Measurements from ENCODE around the gene TSPAN12. TPM values are rescaled to one million over a fixed set of nuclear protein-coding genes. Genes with fewer than 3 reads are reported as not detected.

TSPAN12 gene
- polyA plus RNA-seq, 1 donor (not counting 4 experiments of a cell fraction or from before 2014, with no cell fraction given): 0.47 TPM

DNA sequence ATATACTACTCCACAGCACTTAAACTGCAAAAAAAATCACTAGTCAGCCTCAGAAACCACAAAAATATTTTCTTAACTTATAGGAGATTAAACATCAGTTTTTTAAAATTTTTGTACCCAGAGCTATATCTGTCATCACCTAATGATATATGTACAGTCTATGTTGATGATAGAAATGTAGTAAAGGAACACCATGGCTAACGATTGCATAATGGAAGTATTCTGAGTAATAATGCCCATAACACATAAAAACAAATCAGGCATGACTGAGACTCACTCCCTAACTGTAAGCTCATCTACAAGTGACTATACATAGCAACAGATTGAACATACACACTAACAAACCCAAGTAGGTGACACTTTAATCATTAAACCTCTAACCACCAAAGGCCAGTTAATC, 51.3 kb downstream of the TSPAN12 start:
- H3K9me3 ChIP-seq (ENCODE audit: control insufficient read depth, low read depth, low read length): no peaks in the 10 kb centered on the region
- DNase-seq (ENCODE audit: low read depth, low spot score): no peak
- no peaks in the 10 kb centered on the region for H3K27me3 ChIP-seq (ENCODE audit: control insufficient read depth, extremely low read depth, insufficient read depth, low read length)
- H3K79me2 ChIP-seq (ENCODE audit: control insufficient read depth, insufficient read depth, low read length): no peaks in the 10 kb centered on the region
- no peaks in the 10 kb centered on the region for H3K4me1 ChIP-seq (ENCODE audit: control insufficient read depth, extremely low read depth, insufficient read depth, low read length)
- FAIRE-seq: no peak
- no peak for TF ChIP-seq EZH2 (IDR thresholded peaks at IDR 0.05; ENCODE audit: low read length)
- TF ChIP-seq, protein P1, sequence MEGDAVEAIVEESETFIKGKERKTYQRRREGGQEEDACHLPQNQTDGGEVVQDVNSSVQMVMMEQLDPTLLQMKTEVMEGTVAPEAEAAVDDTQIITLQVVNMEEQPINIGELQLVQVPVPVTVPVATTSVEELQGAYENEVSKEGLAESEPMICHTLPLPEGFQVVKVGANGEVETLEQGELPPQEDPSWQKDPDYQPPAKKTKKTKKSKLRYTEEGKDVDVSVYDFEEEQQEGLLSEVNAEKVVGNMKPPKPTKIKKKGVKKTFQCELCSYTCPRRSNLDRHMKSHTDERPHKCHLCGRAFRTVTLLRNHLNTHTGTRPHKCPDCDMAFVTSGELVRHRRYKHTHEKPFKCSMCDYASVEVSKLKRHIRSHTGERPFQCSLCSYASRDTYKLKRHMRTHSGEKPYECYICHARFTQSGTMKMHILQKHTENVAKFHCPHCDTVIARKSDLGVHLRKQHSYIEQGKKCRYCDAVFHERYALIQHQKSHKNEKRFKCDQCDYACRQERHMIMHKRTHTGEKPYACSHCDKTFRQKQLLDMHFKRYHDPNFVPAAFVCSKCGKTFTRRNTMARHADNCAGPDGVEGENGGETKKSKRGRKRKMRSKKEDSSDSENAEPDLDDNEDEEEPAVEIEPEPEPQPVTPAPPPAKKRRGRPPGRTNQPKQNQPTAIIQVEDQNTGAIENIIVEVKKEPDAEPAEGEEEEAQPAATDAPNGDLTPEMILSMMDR (optimal IDR thresholded peaks at IDR 0.05 in 1 of 3, IDR thresholded peaks at IDR 0.05 in 1 of 3, conservative IDR thresholded peaks at IDR 0.05 in 1 of 3; ENCODE audit: extremely low read depth in 1 of 3, insufficient read depth in 2 of 3, low read length in 3 of 3): no peak
- no peak overlapping the region for H3K27ac ChIP-seq (ENCODE audit: control insufficient read depth, insufficient read depth, low read length)
- H3K9me1 ChIP-seq (ENCODE audit: control insufficient read depth, extremely low read depth, insufficient read depth, low read length): no peaks in the 10 kb centered on the region
- no peak overlapping the region for H2AFZ ChIP-seq (ENCODE audit: control insufficient read depth, low read length)
- no peaks in the 10 kb centered on the region for H3K36me3 ChIP-seq (ENCODE audit: control insufficient read depth in 2 of 2, extremely low read depth in 1 of 2, insufficient read depth in 2 of 2, low read length in 2 of 2)
- dilution Hi-C loops (cut with MboI; ENCODE audit: extremely low pct_ligation_motif_present, low sequenced_read_pairs): no loop called here
- no peaks in the 10 kb centered on the region for H4K20me1 ChIP-seq (ENCODE audit: control insufficient read depth, extremely low read depth, insufficient read depth, low read length)
- no peak overlapping the region for H3K4me3 ChIP-seq (ENCODE audit: control insufficient read depth in 2 of 3, extremely low read depth in 1 of 3, insufficient read depth in 2 of 3, low read depth in 1 of 3, low read length in 3 of 3)
- no peak overlapping the region for H3K9ac ChIP-seq (ENCODE audit: control insufficient read depth, extremely low read depth, insufficient read depth, low read length)
- no peak overlapping the region for H3K4me2 ChIP-seq (ENCODE audit: control insufficient read depth, extremely low read depth, insufficient read depth, low read depth, low read length)

DNA sequence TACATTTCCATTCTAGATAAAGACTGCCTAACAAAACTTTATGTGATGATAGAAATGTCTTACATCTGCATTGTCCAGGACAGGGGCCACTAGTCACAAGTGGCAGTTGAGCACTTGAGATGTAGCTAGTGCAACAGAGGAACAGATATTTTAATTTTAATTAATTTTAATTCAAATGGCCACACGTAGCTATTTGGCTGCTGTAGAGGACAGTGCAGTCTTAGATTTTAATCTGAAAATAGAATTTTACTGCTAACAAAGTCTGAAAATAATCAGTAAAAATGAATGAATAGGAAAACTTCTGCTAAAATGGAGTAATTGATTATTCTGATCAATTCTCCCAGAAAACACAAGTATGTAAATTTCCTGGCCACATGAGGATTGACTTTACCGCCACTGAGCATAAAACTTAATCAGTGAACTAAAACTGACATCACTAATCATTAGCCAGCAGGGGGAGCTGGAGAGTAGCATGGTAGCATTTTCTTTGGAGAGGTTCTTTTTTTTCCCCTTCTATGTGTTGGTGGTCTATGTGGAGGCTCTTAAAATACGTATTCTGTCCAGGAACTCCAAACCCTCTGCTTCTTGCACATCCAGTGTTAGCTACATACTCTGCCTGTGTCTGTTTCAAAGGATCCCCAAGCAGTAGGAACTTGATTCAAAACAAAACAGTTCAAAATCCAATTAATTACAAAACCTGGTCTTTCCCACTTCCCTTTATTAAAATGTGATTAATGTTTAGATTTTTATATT, 52.1 kb downstream of the TSPAN12 start:
- dilution Hi-C loops (cut with MboI; ENCODE audit: extremely low pct_ligation_motif_present, low sequenced_read_pairs): no loop called here
- Histone ChIP-seq H3K36me3 (ENCODE audit: control insufficient read depth in 2 of 2, extremely low read depth in 1 of 2, insufficient read depth in 2 of 2, low read length in 2 of 2) (no peaks in the 10 kb centered on the region), H3K27me3 (ENCODE audit: control insufficient read depth, extremely low read depth, insufficient read depth, low read length) (no peaks in the 10 kb centered on the region), H3K79me2 (ENCODE audit: control insufficient read depth, insufficient read depth, low read length) (no peaks in the 10 kb centered on the region), H3K9me1 (ENCODE audit: control insufficient read depth, extremely low read depth, insufficient read depth, low read length) (no peaks in the 10 kb centered on the region), H3K4me3 (ENCODE audit: control insufficient read depth in 2 of 3, extremely low read depth in 1 of 3, insufficient read depth in 2 of 3, low read depth in 1 of 3, low read length in 3 of 3) (no peak overlapping the region), H2AFZ (ENCODE audit: control insufficient read depth, low read length) (no peak overlapping the region), H3K4me2 (ENCODE audit: control insufficient read depth, extremely low read depth, insufficient read depth, low read depth, low read length) (no peak overlapping the region), H3K9me3 (ENCODE audit: control insufficient read depth, low read depth, low read length) (no peaks in the 10 kb centered on the region), H4K20me1 (ENCODE audit: control insufficient read depth, extremely low read depth, insufficient read depth, low read length) (no peaks in the 10 kb centered on the region), H3K27ac (ENCODE audit: control insufficient read depth, insufficient read depth, low read length) (no peak overlapping the region), H3K4me1 (ENCODE audit: control insufficient read depth, extremely low read depth, insufficient read depth, low read length) (no peaks in the 10 kb centered on the region), H3K9ac (ENCODE audit: control insufficient read depth, extremely low read depth, insufficient read depth, low read length) (no peak overlapping the region)
- peak; percentile 85 for FAIRE-seq
- no peak for DNase-seq (ENCODE audit: low read depth, low spot score)
- TF ChIP-seq EZH2 (IDR thresholded peaks at IDR 0.05; ENCODE audit: low read length): no peak
- TF ChIP-seq, protein P1 (optimal IDR thresholded peaks at IDR 0.05 in 1 of 3, IDR thresholded peaks at IDR 0.05 in 1 of 3, conservative IDR thresholded peaks at IDR 0.05 in 1 of 3; ENCODE audit: extremely low read depth in 1 of 3, insufficient read depth in 2 of 3, low read length in 3 of 3): peak; percentile 49 to 78 (median 74)
